Activated CD4-positive, alpha-beta T cell treated with anti-CD3 and anti-CD28 coated beads for 36 hours (primary cell): ENCODE measurements around the gene MRPL28. TPM values are rescaled to one million over a fixed set of nuclear protein-coding genes. Genes with fewer than 3 reads are reported as not detected.
"Not testable (repeated sequence)": the region's sequence is repeated elsewhere in the genome, so short reads cannot be mapped to it uniquely, and the experiment has no call there.

ENCODE experiments used
- ATAC-seq: fragments of 200-7000 bp; cut with Tn5 transposase; one replicate; pipeline ENCODE4 v1.10.0; 2021; ENCODE audit warnings: mild to moderate bottlenecking, moderate library complexity
- CTCF ChIA-PET: fragments of 350-600 bp; sonication (Branson Sonifier 250); formaldehyde crosslinking; loops from one replicate; lab custom pipeline; 2021; ENCODE audit warnings: antibody characterized with exemption; lab: Charles Lee
- POLR2A ChIA-PET: fragments of 350-600 bp; sonication (Branson Sonifier 250); formaldehyde crosslinking; loops from one replicate; lab custom pipeline; 2021; ENCODE audit warnings: antibody characterized with exemption, inconsistent platforms; lab: Charles Lee
- DNase-seq: peaks from one replicate; pipeline ENCODE4 v3.0.0-alpha.2; 2020
- H3K27ac Mint-ChIP-seq: one replicate; pipeline ENCODE4 v1.8.0; 2021; ENCODE audit warnings: mixed read lengths
- H3K27me3 Mint-ChIP-seq: one replicate; pipeline ENCODE4 v1.8.0; 2021; ENCODE audit warnings: mixed read lengths
- H3K36me3 Mint-ChIP-seq: one replicate; pipeline ENCODE4 v1.8.0; 2021; ENCODE audit warnings: low read depth, mixed read lengths
- H3K4me1 Mint-ChIP-seq: one replicate; pipeline ENCODE4 v1.8.0; 2021; ENCODE audit warnings: mixed read lengths
- H3K4me3 Mint-ChIP-seq: one replicate; pipeline ENCODE4 v1.8.0; 2021; ENCODE audit warnings: mild to moderate bottlenecking, moderate library complexity, mixed read lengths
- H3K9me3 Mint-ChIP-seq: one replicate; pipeline ENCODE4 v1.8.0; 2021; ENCODE audit warnings: low read depth, mixed read lengths
- intact Hi-C, 2 experiments: fragments of 100-400 bp; cut with DNase I in 1 of 2; cut with micrococcal nuclease in 1 of 2; formaldehyde crosslinking; loops; one replicate each; pipeline versions ENCODE4 v1.14.2 to v1.15.1; 2022 to 2024; cut with DNase I, micrococcal nuclease
- total RNA-seq, 2 experiments: library from RNA; stranded (reverse); gene quantifications; one replicate each; pipeline ENCODE4 v1.2.3, GENCODE V29; 2021

MRPL28 gene
- 10 to 100 TPM; 90.2 to 94.4 TPM for total RNA-seq

- ChIA-PET POLR2A (interaction anchor here (0.6 kb wide), 1 partner anchor 169 kb away, joined by 6 read pairs; no protein-coding TSS in a partner anchor), CTCF (interaction anchor here (0.6 to 1.4 kb wide), 6 partner anchors 9 to 134 kb away, joined by 3 to 6 read pairs (median 3); no protein-coding TSS in a partner anchor)
- peaks cover 17% of the 10 kb centered on the region for H3K4me1 Mint-ChIP-seq
- no peaks in the 10 kb centered on the region for H3K9me3 Mint-ChIP-seq
- DNase-seq: peak; percentile 97
- peak within 1 kb of the TSS; percentile 78 for H3K4me3 Mint-ChIP-seq
- H3K27ac Mint-ChIP-seq: peak within 1 kb of the TSS; percentile 92
- intact Hi-C loops: loop anchor here (1.0 kb wide), 9 partner anchors 11 to 317 kb away; partner anchors contain the start of genes AXIN1 (in 1 of the 2), CAPN15 (in 1 of the 2), DECR2 (in 1 of the 2) and FAM234A (in 1 of the 2)
- H3K36me3 Mint-ChIP-seq: peaks cover 17% of the 10 kb centered on the region
- peak; percentile 100 for ATAC-seq
- H3K27me3 Mint-ChIP-seq: no peaks in the 10 kb centered on the region
Observed at GRCh38 chr16:370443-370842, at the start of gene MRPL28. MRPL28 (minus strand) TSS chr16:370538; CDS start chr16:370218, 320 bp downstream.

DNA sequence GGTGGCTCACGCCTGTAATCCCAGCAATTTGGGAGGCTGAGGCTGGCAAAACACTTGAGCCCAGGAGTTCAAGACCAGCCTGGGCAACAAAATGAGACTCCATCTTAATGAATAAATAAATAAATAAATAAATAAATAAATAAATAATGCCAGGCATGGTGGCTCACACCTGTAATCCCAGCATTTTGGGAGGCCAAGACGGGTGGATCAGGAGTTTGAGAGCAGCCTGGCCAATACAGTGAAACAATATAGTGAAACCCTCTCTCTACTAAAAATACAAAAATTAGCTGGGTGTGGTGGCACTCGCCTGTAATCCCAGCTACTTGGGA, 44.8 kb upstream of the MRPL28 start:
- H3K36me3 Mint-ChIP-seq, H3K4me3 Mint-ChIP-seq, H3K27ac Mint-ChIP-seq, H3K4me1 Mint-ChIP-seq, H3K27me3 Mint-ChIP-seq, DNase-seq, ATAC-seq, intact Hi-C loops, H3K9me3 Mint-ChIP-seq: not testable (repeated sequence)
- POLR2A ChIA-PET: interaction anchor here (0.5 kb wide), 1 partner anchor 23 kb away, joined by 3 read pairs; no protein-coding TSS in a partner anchor
- CTCF ChIA-PET: interaction anchor here (1.0 to 1.5 kb wide), 2 partner anchors 19 to 73 kb away, joined by 3 read pairs; no protein-coding TSS in a partner anchor

GRCh38 chr16:414395-415169, 44.2 kb upstream of the MRPL28 start:
- Mint-ChIP-seq H3K27ac (no peak overlapping the region), H3K4me3 (no peak overlapping the region), H3K4me1 (no peaks in the 10 kb centered on the region), H3K27me3 (no peaks in the 10 kb centered on the region), H3K9me3 (no peaks in the 10 kb centered on the region), H3K36me3 (no peaks in the 10 kb centered on the region)
- ATAC-seq (no peak), DNase-seq (no peak)
- ChIA-PET CTCF (interaction anchor here (1.0 to 1.5 kb wide), 2 partner anchors 19 to 73 kb away, joined by 3 read pairs; no protein-coding TSS in a partner anchor), POLR2A (interaction anchor here (0.5 kb wide), 1 partner anchor 23 kb away, joined by 3 read pairs; no protein-coding TSS in a partner anchor)
- intact Hi-C loops: no loop called here

GRCh38 chr16:411576-412265, 41.4 kb upstream of the MRPL28 start:
- DNase-seq (no peak), ATAC-seq (no peak)
- intact Hi-C loops: no loop called here
- Mint-ChIP-seq H3K4me1 (no peaks in the 10 kb centered on the region), H3K4me3 (no peak overlapping the region), H3K27ac (no peak overlapping the region), H3K36me3 (no peaks in the 10 kb centered on the region), H3K27me3 (no peaks in the 10 kb centered on the region), H3K9me3 (no peaks in the 10 kb centered on the region)
- POLR2A ChIA-PET: no interaction called here
- CTCF ChIA-PET: no interaction called here

DNA sequence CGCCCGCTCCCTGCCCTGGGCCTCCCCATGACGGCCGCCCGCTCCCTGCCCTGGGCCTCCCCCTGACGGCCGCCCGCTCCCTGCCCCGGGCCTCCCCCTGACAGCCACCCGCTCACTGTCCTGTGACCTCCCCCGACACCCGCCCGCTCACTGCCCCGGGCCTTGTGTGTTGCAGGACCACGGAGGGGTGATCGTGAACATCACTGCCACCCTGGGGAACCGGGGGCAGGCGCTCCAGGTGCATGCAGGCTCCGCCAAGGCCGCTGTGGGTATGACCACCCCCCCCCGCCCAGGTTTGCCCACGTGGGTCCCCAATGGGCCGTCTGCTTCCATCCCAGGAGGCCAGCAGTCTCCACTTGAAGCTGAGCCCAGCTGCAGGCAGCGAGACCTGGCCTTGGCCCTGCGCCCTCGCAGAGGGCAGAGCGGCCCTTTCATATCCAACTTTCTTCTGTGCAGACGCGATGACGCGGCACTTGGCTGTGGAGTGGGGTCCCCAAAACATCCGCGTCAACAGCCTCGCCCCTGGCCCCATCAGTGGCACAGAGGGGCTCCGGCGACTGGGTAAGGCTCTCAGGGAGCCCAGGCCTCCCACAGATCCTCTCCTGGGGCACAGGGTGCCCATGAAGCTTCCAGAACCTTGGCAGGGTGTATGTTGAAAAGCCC, 40.3 kb upstream of the MRPL28 start:
- H3K4me1 Mint-ChIP-seq: no peaks in the 10 kb centered on the region
- DNase-seq: no peak
- H3K27ac Mint-ChIP-seq: no peak overlapping the region
- CTCF ChIA-PET: no interaction called here
- H3K36me3 Mint-ChIP-seq: no peaks in the 10 kb centered on the region
- POLR2A ChIA-PET: no interaction called here
- no peak overlapping the region for H3K4me3 Mint-ChIP-seq
- H3K9me3 Mint-ChIP-seq: no peaks in the 10 kb centered on the region
- no peaks in the 10 kb centered on the region for H3K27me3 Mint-ChIP-seq
- intact Hi-C loops: no loop called here
- ATAC-seq: no peak

GRCh38 chr16:407253-407652, 36.9 kb upstream of the MRPL28 start:
- ChIA-PET POLR2A (no interaction called here), CTCF (no interaction called here)
- H3K4me3 Mint-ChIP-seq: no peak overlapping the region
- no peaks in the 10 kb centered on the region for H3K27me3 Mint-ChIP-seq
- no peaks in the 10 kb centered on the region for H3K36me3 Mint-ChIP-seq
- H3K4me1 Mint-ChIP-seq: no peaks in the 10 kb centered on the region
- intact Hi-C loops: loop anchor here in 1 of 2 experiments (10.0 kb wide), 1 partner anchor 1208 kb away; the partner anchor contains the start of genes CRAMP1 and IFT140
- H3K27ac Mint-ChIP-seq: no peak overlapping the region
- DNase-seq (no peak), ATAC-seq (no peak)
- no peaks in the 10 kb centered on the region for H3K9me3 Mint-ChIP-seq

- ATAC-seq (no peak), DNase-seq (no peak)
- POLR2A ChIA-PET: no interaction called here
- Mint-ChIP-seq H3K9me3 (no peaks in the 10 kb centered on the region), H3K4me1 (no peaks in the 10 kb centered on the region), H3K36me3 (no peaks in the 10 kb centered on the region), H3K27ac (no peak overlapping the region), H3K27me3 (no peaks in the 10 kb centered on the region), H3K4me3 (no peak overlapping the region)
- intact Hi-C loops: loop anchor here in 1 of 2 experiments (10.0 kb wide), 1 partner anchor 1209 kb away; the partner anchor contains the start of genes CRAMP1 and IFT140
- CTCF ChIA-PET: no interaction called here
Observed at GRCh38 chr16:405548-406506, 35.5 kb upstream of the MRPL28 start.

- Mint-ChIP-seq H3K36me3 (no peaks in the 10 kb centered on the region), H3K4me1 (peaks cover 7% of the 10 kb centered on the region), H3K27me3 (no peaks in the 10 kb centered on the region), H3K9me3 (no peaks in the 10 kb centered on the region), H3K27ac (no peak overlapping the region), H3K4me3 (no peak overlapping the region)
- intact Hi-C loops: loop anchor here in 1 of 2 experiments (5.0 to 10.0 kb wide), 3 partner anchors 277 to 1210 kb away; partner anchors contain the start of genes CRAMP1, IFT140, JMJD8 and STUB1
- ATAC-seq: no peak
- ChIA-PET CTCF (no interaction called here), POLR2A (no interaction called here)
- no peak for DNase-seq
Observed at GRCh38 chr16:404971-405486, 34.7 kb upstream of the MRPL28 start.

DNA sequence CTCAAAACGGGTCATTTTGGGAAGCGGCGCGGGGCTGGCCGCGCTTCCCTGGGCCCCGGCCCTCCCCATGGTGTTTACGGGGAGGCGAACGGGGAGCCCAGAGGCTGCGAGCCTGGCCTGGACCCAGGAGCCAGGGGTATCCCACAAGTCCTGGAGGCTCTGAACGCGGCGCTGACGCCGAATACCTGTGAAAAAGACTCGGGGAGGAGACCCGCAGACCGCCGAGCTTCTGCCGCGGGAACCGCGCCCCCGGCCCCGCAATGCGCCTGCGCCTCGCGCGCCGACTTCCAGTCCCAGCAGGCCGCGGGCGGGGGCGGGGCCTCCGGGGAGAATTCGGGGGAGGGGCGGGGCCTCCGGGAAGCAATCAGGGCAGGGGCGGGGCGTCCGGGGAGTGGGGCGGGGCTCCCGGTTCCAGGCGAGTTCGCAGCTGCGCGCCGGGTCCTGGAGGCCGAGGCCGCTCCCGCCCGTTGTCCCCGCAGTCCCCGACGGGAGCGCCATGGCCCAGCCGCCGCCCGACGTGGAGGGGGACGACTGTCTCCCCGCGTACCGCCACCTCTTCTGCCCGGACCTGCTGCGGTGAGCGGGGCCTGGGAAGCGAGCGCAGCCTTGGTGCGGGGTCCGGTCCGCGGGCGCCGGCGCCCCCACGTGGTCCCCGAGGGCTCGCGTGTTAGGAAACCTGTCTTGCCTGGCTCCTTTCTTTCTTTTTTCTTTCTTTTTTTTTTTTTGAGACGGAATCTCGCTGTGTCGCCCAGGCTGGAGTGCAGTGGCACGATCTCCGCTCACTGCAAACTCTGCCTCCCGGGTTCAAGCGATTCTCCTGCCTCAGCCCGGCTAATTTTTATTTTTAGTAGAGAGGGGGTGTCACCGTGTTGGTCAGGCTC, 31.4 kb upstream of the MRPL28 start, which contains the start of gene DECR2:
Gene DECR2 (plus strand): TSS at position 418 of the 881 bp plus-strand sequence. CDS start 79 bp downstream, at position 497.
- Mint-ChIP-seq H3K4me1 (peaks cover 10% of the 10 kb centered on the region), H3K9me3 (no peaks in the 10 kb centered on the region), H3K4me3 (peak within 1 kb of the TSS; percentile 82), H3K27ac (peak within 1 kb of the TSS; percentile 87), H3K36me3 (peaks cover 2% of the 10 kb centered on the region), H3K27me3 (no peaks in the 10 kb centered on the region)
- POLR2A ChIA-PET: interaction anchor here (1.1 kb wide), 1 partner anchor 19 kb away, joined by 3 read pairs; the partner anchor contains the start of gene PGAP6
- CTCF ChIA-PET: interaction anchor here (0.6 to 1.8 kb wide), 3 partner anchors 19 to 24 kb away, joined by 3 to 4 read pairs (median 3); partner anchors contain the start of gene RAB11FIP3
- peak; percentile 100 for DNase-seq
- intact Hi-C loops: loop anchor here in 1 of 2 experiments (1.0 to 10.0 kb wide), 16 partner anchors 9 to 1213 kb away; partner anchors contain the start of genes AXIN1, CAPN15, CHTF18 and CRAMP1
- ATAC-seq: peak; percentile 87
